K562 (cell line): ENCODE measurements around the gene LRP2.

Source experiments
- CTCF ChIP-seq, 3 experiments: IDR thresholded peaks in 2 of 3; conservative IDR thresholded peaks in 1 of 3; 2 replicates each; pipeline ENCODE4 v1.5.1; 2011 to 2012; ENCODE audit warnings: low read length in 3 of 3, mild to moderate bottlenecking in 3 of 3, control low read depth in 2 of 3, improper control_type of control experiment in 1 of 3, inconsistent platforms in 1 of 3, low read depth in 1 of 3, mixed read lengths in 1 of 3, moderate library complexity in 1 of 3; ENCODE audit not compliant: insufficient read depth in 2 of 3
- ZNF24 ChIP-seq: fragments of 450-650 bp; IDR thresholded peaks from 2 replicates; pipeline ENCODE4 v1.6.1; 2016
- ZNF512 ChIP-seq: IDR thresholded peaks from 2 replicates; pipeline ENCODE4 v1.6.1; 2016; ENCODE audit warnings: missing genetic modification characterization, missing compliant biosample characterization
- ZSCAN32 ChIP-seq: fragments of 450-650 bp; formaldehyde crosslinking; IDR thresholded peaks from 2 replicates; pipeline ENCODE4 v1.4.0; 2020; ENCODE audit warnings: mild to moderate bottlenecking, moderate library complexity

- TF ChIP-seq CTCF (IDR thresholded peaks at IDR 0.05 in 2 of 3, conservative IDR thresholded peaks at IDR 0.05 in 1 of 3; ENCODE audit: insufficient read depth in 2 of 3, low read depth in 1 of 3, low read length in 3 of 3) (no peak), ZNF512 (no peak), ZSCAN32 (no peak), ZNF24 (no peak)
Observed at GRCh38 chr2:169119123-169119760, 243.1 kb downstream of the LRP2 start.
